CD4-positive, alpha-beta T cell (primary cell): ENCODE measurements around the gene BAG5. TPM values are rescaled to one million over a fixed set of nuclear protein-coding genes. Genes with fewer than 3 reads are reported as not detected.

ENCODE experiments used
- ATAC-seq: fragments of 200-7000 bp; cut with Tn5 transposase; one replicate; pipeline ENCODE4 v1.10.0; 2022; ENCODE audit warnings: mild to moderate bottlenecking; ENCODE audit not compliant: poor library complexity
- CTCF ChIA-PET: fragments of 350-600 bp; sonication (Branson Sonifier 250); formaldehyde crosslinking; loops from one replicate; lab custom pipeline; 2021; ENCODE audit warnings: antibody characterized with exemption, inconsistent platforms; lab: Charles Lee
- POLR2A ChIA-PET: fragments of 350-600 bp; sonication (Branson Sonifier 250); formaldehyde crosslinking; loops from one replicate; lab custom pipeline; 2021; ENCODE audit warnings: antibody characterized with exemption, inconsistent platforms; lab: Charles Lee
- DNase-seq, 14 experiments: peaks; one replicate each; pipeline ENCODE4 v3.0.0-alpha.2; 2013 to 2020; ENCODE audit warnings: mixed read lengths in 2 of 14
- H3K27ac ChIP-seq, 2 donors: one replicate each; pipeline versions ENCODE4 v1.5.1 to v1.7.0; 2013; ENCODE audit warnings: low read length in 2 of 2, low read depth in 1 of 2, mild to moderate bottlenecking in 1 of 2
- H3K27me3 ChIP-seq, 2 experiments: 1 replicate in 1 of 2; 2 replicates in 1 of 2; pipeline versions ENCODE4 v1.6.1 to v1.7.0; 2013; ENCODE audit warnings: low read length in 2 of 2, control low read depth in 1 of 2, mild to moderate bottlenecking in 1 of 2, moderate library complexity in 1 of 2; ENCODE audit not compliant: insufficient read depth in 2 of 2, control insufficient read depth in 1 of 2
- H3K36me3 ChIP-seq: one replicate; pipeline ENCODE4 v1.6.1; 2013; ENCODE audit warnings: low read length, control low read depth; ENCODE audit not compliant: insufficient read depth
- H3K4me1 ChIP-seq: one replicate; pipeline ENCODE4 v1.6.1; 2013; ENCODE audit warnings: low read length, control low read depth; ENCODE audit not compliant: insufficient read depth
- H3K4me3 ChIP-seq: one replicate; pipeline ENCODE4 v1.5.1; 2013; ENCODE audit warnings: mild to moderate bottlenecking, low read length, moderate library complexity
- H3K9me3 ChIP-seq, 2 experiments: 1 replicate in 1 of 2; 2 replicates in 1 of 2; pipeline versions ENCODE4 v1.6.1 to v1.7.0; 2013; ENCODE audit warnings: low read length in 2 of 2, mild to moderate bottlenecking in 2 of 2, control low read depth in 1 of 2, moderate library complexity in 1 of 2; ENCODE audit not compliant: control insufficient read depth in 1 of 2, insufficient read depth in 1 of 2
- H3K27ac Mint-ChIP-seq: one replicate; pipeline ENCODE4 v1.8.0; 2020; ENCODE audit warnings: mixed read lengths
- H3K27me3 Mint-ChIP-seq: one replicate; pipeline ENCODE4 v1.8.0; 2021; ENCODE audit warnings: mixed read lengths
- H3K36me3 Mint-ChIP-seq: one replicate; pipeline ENCODE4 v1.8.0; 2021; ENCODE audit warnings: low read depth, mixed read lengths
- H3K4me1 Mint-ChIP-seq: one replicate; pipeline ENCODE4 v1.8.0; 2021; ENCODE audit warnings: low read depth, mixed read lengths
- H3K4me3 Mint-ChIP-seq: one replicate; pipeline ENCODE4 v1.8.0; 2020; ENCODE audit warnings: mild to moderate bottlenecking, mixed read lengths
- H3K9me3 Mint-ChIP-seq: one replicate; pipeline ENCODE4 v1.8.0; 2020; ENCODE audit warnings: mixed read lengths
- intact Hi-C, 2 experiments: fragments of 100-400 bp; cut with DNase I in 1 of 2; cut with micrococcal nuclease in 1 of 2; formaldehyde crosslinking; loops; one replicate each; pipeline versions ENCODE4 v1.15.1 to v1.9.0; 2023 to 2025; cut with DNase I, micrococcal nuclease
- total RNA-seq, 174 experiments: library from RNA in 2 of 174; stranded (reverse) in 2 of 174; gene quantifications; one replicate each; pipeline ENCODE4 v1.2.3 and lab custom pipeline; 2021 to 2026
- TF ChIP-seq, protein P1 (sequence below): fragments of 200-600 bp; IDR thresholded peaks from one replicate; pipeline ENCODE4 v1.8.0; 2022; ENCODE audit warnings: antibody characterized with exemption, mild to moderate bottlenecking

Gene BAG5
- total RNA-seq, 2 experiments from 2014 or later = 39.4 to 40.3 TPM

DNA sequence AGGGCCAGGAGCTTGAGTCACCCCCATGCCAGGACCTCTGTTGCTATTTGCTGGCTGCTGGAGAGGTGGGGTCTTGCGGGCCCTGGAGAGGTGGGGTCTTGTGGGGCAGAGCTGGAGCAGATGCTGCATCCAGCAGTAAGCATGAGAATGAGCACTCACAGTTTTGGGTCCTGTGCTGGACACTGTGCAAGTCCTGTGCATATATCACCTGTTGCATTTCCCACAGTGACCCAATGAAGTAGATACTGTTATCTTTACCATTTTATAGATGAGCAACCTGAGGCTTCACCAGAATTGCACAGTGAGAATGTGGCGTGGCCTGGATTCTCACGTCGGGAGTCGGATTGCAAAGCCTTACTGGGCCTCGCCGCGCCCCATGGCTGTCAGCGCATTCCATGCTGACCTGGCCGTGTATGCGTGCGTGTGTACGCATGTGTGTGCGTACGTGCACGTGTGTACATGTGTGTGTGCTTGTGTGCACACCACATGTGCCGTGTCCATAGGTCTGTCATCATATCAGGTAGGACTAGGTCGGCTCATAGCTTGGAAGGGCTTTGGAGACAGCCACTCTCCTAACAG, 12.3 kb upstream of the BAG5 start:
- intact Hi-C loops = loop anchor here in 1 of 2 experiments (10.0 kb wide), 1 partner anchor 200 kb away; no protein-coding TSS in a partner anchor
- no peaks in the 10 kb centered on the region for H3K4me1 Mint-ChIP-seq
- no peak overlapping the region for H3K27ac ChIP-seq
- no peaks in the 10 kb centered on the region for H3K4me1 ChIP-seq
- H3K9me3 ChIP-seq = no peaks in the 10 kb centered on the region
- H3K36me3 Mint-ChIP-seq = peaks cover 59% of the 10 kb centered on the region
- CTCF ChIA-PET = interaction anchor here (0.6 kb wide), 1 partner anchor 184 kb away, joined by 3 read pairs; no protein-coding TSS in a partner anchor
- DNase-seq = no peak
- H3K27me3 Mint-ChIP-seq = no peaks in the 10 kb centered on the region
- H3K4me3 ChIP-seq = no peak overlapping the region
- no peaks in the 10 kb centered on the region for H3K27me3 ChIP-seq
- H3K36me3 ChIP-seq = peaks cover 44% of the 10 kb centered on the region
- TF ChIP-seq, protein P1, sequence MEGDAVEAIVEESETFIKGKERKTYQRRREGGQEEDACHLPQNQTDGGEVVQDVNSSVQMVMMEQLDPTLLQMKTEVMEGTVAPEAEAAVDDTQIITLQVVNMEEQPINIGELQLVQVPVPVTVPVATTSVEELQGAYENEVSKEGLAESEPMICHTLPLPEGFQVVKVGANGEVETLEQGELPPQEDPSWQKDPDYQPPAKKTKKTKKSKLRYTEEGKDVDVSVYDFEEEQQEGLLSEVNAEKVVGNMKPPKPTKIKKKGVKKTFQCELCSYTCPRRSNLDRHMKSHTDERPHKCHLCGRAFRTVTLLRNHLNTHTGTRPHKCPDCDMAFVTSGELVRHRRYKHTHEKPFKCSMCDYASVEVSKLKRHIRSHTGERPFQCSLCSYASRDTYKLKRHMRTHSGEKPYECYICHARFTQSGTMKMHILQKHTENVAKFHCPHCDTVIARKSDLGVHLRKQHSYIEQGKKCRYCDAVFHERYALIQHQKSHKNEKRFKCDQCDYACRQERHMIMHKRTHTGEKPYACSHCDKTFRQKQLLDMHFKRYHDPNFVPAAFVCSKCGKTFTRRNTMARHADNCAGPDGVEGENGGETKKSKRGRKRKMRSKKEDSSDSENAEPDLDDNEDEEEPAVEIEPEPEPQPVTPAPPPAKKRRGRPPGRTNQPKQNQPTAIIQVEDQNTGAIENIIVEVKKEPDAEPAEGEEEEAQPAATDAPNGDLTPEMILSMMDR = no peak
- H3K9me3 Mint-ChIP-seq = no peaks in the 10 kb centered on the region
- no peak overlapping the region for H3K4me3 Mint-ChIP-seq
- POLR2A ChIA-PET = no interaction called here
- ATAC-seq = no peak
- no peak overlapping the region for H3K27ac Mint-ChIP-seq

DNA sequence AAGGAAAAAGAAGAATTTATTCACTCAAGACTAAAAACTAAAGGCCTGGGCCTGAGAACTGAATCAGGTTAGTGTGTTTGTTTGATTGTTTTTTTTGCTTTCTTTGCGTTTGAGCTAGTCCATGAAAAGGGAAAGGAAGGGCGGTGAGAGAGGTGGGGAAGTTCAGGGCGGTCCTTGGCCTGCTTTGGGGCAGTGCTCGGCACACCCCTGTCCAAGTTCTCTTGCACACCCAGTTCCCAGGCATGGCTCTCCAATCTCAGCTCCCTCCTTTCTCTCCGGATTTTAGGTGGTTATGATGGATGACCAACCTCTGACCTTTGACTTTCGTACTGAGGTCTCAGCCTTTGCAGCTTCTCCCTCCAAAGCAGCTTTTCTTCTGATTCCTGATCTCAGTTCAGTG, 11.6 kb upstream of the BAG5 start:
- Mint-ChIP-seq H3K27me3 (no peaks in the 10 kb centered on the region), H3K4me3 (no peak overlapping the region), H3K36me3 (peaks cover 59% of the 10 kb centered on the region), H3K9me3 (no peaks in the 10 kb centered on the region), H3K27ac (no peak overlapping the region), H3K4me1 (no peaks in the 10 kb centered on the region)
- Histone ChIP-seq H3K4me1 (no peaks in the 10 kb centered on the region), H3K36me3 (peaks cover 45% of the 10 kb centered on the region), H3K9me3 (no peaks in the 10 kb centered on the region), H3K27ac (no peak overlapping the region), H3K4me3 (no peak overlapping the region), H3K27me3 (no peaks in the 10 kb centered on the region)
- POLR2A ChIA-PET = no interaction called here
- TF ChIP-seq, protein P1 = no peak
- ATAC-seq (no peak), DNase-seq (no peak)
- CTCF ChIA-PET = no interaction called here
- intact Hi-C loops = loop anchor here in 1 of 2 experiments (10.0 kb wide), 1 partner anchor 201 kb away; no protein-coding TSS in a partner anchor

DNA sequence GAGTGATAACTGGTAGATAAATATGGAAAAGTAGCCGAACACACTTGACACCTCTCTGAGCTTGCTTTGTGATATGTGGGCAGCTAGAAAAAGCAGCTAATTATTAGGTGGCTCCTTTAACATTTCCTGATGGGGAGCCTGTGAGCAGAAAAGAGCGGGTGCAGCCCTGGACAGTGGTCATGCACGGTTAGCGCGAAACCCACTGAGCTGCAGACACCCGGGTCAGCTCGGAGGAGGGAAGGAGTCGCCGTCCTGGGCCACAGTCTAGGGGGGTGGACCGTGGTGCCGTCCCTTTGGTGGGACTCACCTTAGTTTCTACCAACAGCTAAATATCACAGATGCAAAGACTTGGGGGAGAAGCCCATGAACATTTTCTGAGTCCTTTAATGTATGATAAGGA, 7.0 kb upstream of the BAG5 start:
- Mint-ChIP-seq H3K27me3 (no peaks in the 10 kb centered on the region), H3K36me3 (peaks cover 27% of the 10 kb centered on the region), H3K9me3 (no peaks in the 10 kb centered on the region), H3K4me3 (no peak overlapping the region), H3K4me1 (peaks cover 10% of the 10 kb centered on the region), H3K27ac (no peak overlapping the region)
- Histone ChIP-seq H3K4me3 (no peak overlapping the region), H3K9me3 (no peaks in the 10 kb centered on the region), H3K36me3 (peaks cover 21% of the 10 kb centered on the region), H3K4me1 (peaks cover 6% of the 10 kb centered on the region), H3K27ac (no peak overlapping the region), H3K27me3 (no peaks in the 10 kb centered on the region)
- ChIA-PET POLR2A (no interaction called here), CTCF (no interaction called here)
- intact Hi-C loops = loop anchor here in 1 of 2 experiments (5.0 to 10.0 kb wide), 2 partner anchors 278 to 1205 kb away; partner anchors contain the start of genes CINP, PPP1R13B and TECPR2
- DNase-seq (no peak), ATAC-seq (no peak)
- TF ChIP-seq, protein P1 = no peak
